H9 (cell line): Measurements from ENCODE around the gene BMP5. TPM values are rescaled to one million over a fixed set of nuclear protein-coding genes. Genes with fewer than 3 reads are reported as not detected.

ENCODE experiments used
- DNase-seq: peaks from one replicate; pipeline ENCODE4 v3.0.0-alpha.2; 2017
- H2AFZ ChIP-seq: one replicate; pipeline ENCODE4 v1.6.1; 2013; ENCODE audit warnings: mild to moderate bottlenecking, low read length, control low read depth, moderate library complexity
- H2AK5ac ChIP-seq: 2 replicates; pipeline ENCODE4 v1.6.1; 2013; ENCODE audit warnings: low read length, control low read depth, mixed read lengths; ENCODE audit not compliant: insufficient read length
- H2BK120ac ChIP-seq: one replicate; pipeline ENCODE4 v1.6.1; 2013; ENCODE audit warnings: low read depth, mild to moderate bottlenecking, low read length, control low read depth, inconsistent platforms; ENCODE audit not compliant: poor library complexity, severe bottlenecking
- H2BK12ac ChIP-seq: 2 replicates; pipeline ENCODE4 v1.6.1; 2013; ENCODE audit warnings: low read length, control low read depth, mixed read lengths, low read depth; ENCODE audit not compliant: insufficient read length
- H2BK15ac ChIP-seq: 2 replicates; pipeline ENCODE4 v1.6.1; 2013; ENCODE audit warnings: low read depth, low read length, control low read depth
- H2BK20ac ChIP-seq: one replicate; pipeline ENCODE4 v1.6.1; 2013; ENCODE audit warnings: low read depth, mild to moderate bottlenecking, low read length, control low read depth, inconsistent platforms; ENCODE audit not compliant: poor library complexity, severe bottlenecking
- H2BK5ac ChIP-seq: 2 replicates; pipeline ENCODE4 v1.6.1; 2013; ENCODE audit warnings: low read length, control low read depth, mixed read lengths; ENCODE audit not compliant: insufficient read length
- H3K14ac ChIP-seq: 2 replicates; pipeline ENCODE4 v1.6.1; 2013; ENCODE audit warnings: low read length, control low read depth; ENCODE audit not compliant: insufficient read depth
- H3K18ac ChIP-seq: 2 replicates; pipeline ENCODE4 v1.6.1; 2013; ENCODE audit warnings: low read depth, mild to moderate bottlenecking, mixed read lengths, low read length, control low read depth; ENCODE audit not compliant: insufficient read length
- H3K23ac ChIP-seq: 2 replicates; pipeline ENCODE4 v1.6.1; 2013; ENCODE audit warnings: low read length, control low read depth, mixed read lengths, low read depth; ENCODE audit not compliant: insufficient read length
- H3K23me2 ChIP-seq: 2 replicates; pipeline ENCODE4 v1.6.1; 2013; ENCODE audit warnings: low read depth, mild to moderate bottlenecking, mixed read lengths, low read length, control low read depth; ENCODE audit not compliant: insufficient read length, poor library complexity, severe bottlenecking
- H3K27ac ChIP-seq: 2 replicates; pipeline ENCODE4 v1.5.1; 2013; ENCODE audit warnings: low read length, control low read depth, mixed read lengths, low read depth; ENCODE audit not compliant: insufficient read length
- H3K27me3 ChIP-seq: 2 replicates; pipeline ENCODE4 v1.6.1; 2013; ENCODE audit warnings: low read length, control low read depth, inconsistent platforms; ENCODE audit not compliant: insufficient read depth
- H3K4ac ChIP-seq: 2 replicates; pipeline ENCODE4 v1.6.1; 2013; ENCODE audit warnings: low read depth, mild to moderate bottlenecking, control low read depth, inconsistent platforms, low read length, moderate library complexity
- H3K4me1 ChIP-seq: 2 replicates; pipeline ENCODE4 v1.6.1; 2013; ENCODE audit warnings: low read length, control low read depth, inconsistent platforms; ENCODE audit not compliant: insufficient read depth
- H3K4me2 ChIP-seq: 2 replicates; pipeline ENCODE4 v1.6.1; 2013; ENCODE audit warnings: low read length, control low read depth, mixed read lengths; ENCODE audit not compliant: insufficient read length, insufficient read depth
- H3K56ac ChIP-seq: 2 replicates; pipeline ENCODE4 v1.6.1; 2013; ENCODE audit warnings: low read depth, mild to moderate bottlenecking, mixed read lengths, low read length, control low read depth; ENCODE audit not compliant: insufficient read length
- H3K79me1 ChIP-seq: 2 replicates; pipeline ENCODE4 v1.6.1; 2013; ENCODE audit warnings: low read depth, mild to moderate bottlenecking, moderate library complexity, low read length, control low read depth, inconsistent platforms; ENCODE audit not compliant: insufficient read depth, poor library complexity, severe bottlenecking
- H3K79me2 ChIP-seq: 2 replicates; pipeline ENCODE4 v1.6.1; 2013; ENCODE audit warnings: low read length, control low read depth, inconsistent platforms; ENCODE audit not compliant: insufficient read depth
- H3K9ac ChIP-seq: 2 replicates; pipeline ENCODE4 v1.6.1; 2013; ENCODE audit warnings: low read length, control low read depth, mixed read lengths; ENCODE audit not compliant: insufficient read length; ENCODE audit errors: extremely low read depth
- H3K9me3 ChIP-seq: one replicate; pipeline ENCODE4 v1.6.1; 2013; ENCODE audit warnings: low read depth, low read length, inconsistent platforms; ENCODE audit not compliant: control insufficient read depth
- H3T11ph ChIP-seq: one replicate; pipeline ENCODE4 v1.6.1; 2013; ENCODE audit warnings: mild to moderate bottlenecking, low read length, control low read depth, inconsistent platforms
- H4K20me1 ChIP-seq: one replicate; pipeline ENCODE4 v1.6.1; 2013; ENCODE audit not compliant: control insufficient read depth, insufficient read length, insufficient read depth
- H4K5ac ChIP-seq: 2 replicates; pipeline ENCODE4 v1.6.1; 2013; ENCODE audit warnings: low read depth, mild to moderate bottlenecking, mixed read lengths, low read length, control low read depth; ENCODE audit not compliant: insufficient read length
- H4K8ac ChIP-seq: replicated peaks from 2 replicates; pipeline ENCODE4 v1.6.1; 2013; ENCODE audit warnings: low read length, control low read depth, mixed read lengths, low read depth; ENCODE audit not compliant: insufficient read length
- H4K91ac ChIP-seq: 2 replicates; pipeline ENCODE4 v1.6.1; 2013; ENCODE audit warnings: low read depth, mild to moderate bottlenecking, moderate library complexity, mixed read lengths, low read length, control low read depth; ENCODE audit not compliant: insufficient read length
- H3K27ac Mint-ChIP-seq, 3 experiments: 2 replicates in 2 of 3; 3 replicates in 1 of 3; pipeline ENCODE4 v1.8.0; 2020 to 2021; ENCODE audit warnings: mixed read lengths in 3 of 3, mild to moderate bottlenecking in 1 of 3, moderate library complexity in 1 of 3
- H3K27me3 Mint-ChIP-seq: 2 replicates; pipeline ENCODE4 v1.8.0; 2021; ENCODE audit warnings: low read depth, mild to moderate bottlenecking, moderate library complexity, mixed read lengths
- H3K36me3 Mint-ChIP-seq, 3 experiments: 2 replicates in 2 of 3; 3 replicates in 1 of 3; pipeline ENCODE4 v1.8.0; 2020 to 2021; ENCODE audit warnings: low read depth in 3 of 3, mixed read lengths in 3 of 3; ENCODE audit not compliant: insufficient read depth in 1 of 3
- H3K4me1 Mint-ChIP-seq, 2 experiments: 2 replicates each; pipeline ENCODE4 v1.8.0; 2020; ENCODE audit warnings: mixed read lengths in 2 of 2
- H3K4me3 Mint-ChIP-seq, 2 experiments: 2 replicates in 1 of 2; 3 replicates in 1 of 2; pipeline ENCODE4 v1.8.0; 2020 to 2021; ENCODE audit warnings: mild to moderate bottlenecking in 2 of 2, mixed read lengths in 2 of 2, moderate library complexity in 1 of 2
- H3K9me3 Mint-ChIP-seq, 2 experiments: 2 replicates in 1 of 2; 3 replicates in 1 of 2; pipeline ENCODE4 v1.8.0; 2020; ENCODE audit warnings: mild to moderate bottlenecking in 2 of 2, mixed read lengths in 2 of 2, moderate library complexity in 1 of 2
- CTCF ChIP-seq: fragments of 200-600 bp; sonication (generic); conservative IDR thresholded peaks from 3 replicates; pipeline ENCODE4 v1.8.0; 2021; ENCODE audit warnings: antibody characterized with exemption, mild to moderate bottlenecking
- WGBS: extraction: QIAGEN DNeasy Blood & Tissue Kit; methylation state at CpG from one replicate; pipeline ENCODE4 v1.1.7; 2013; ENCODE audit warnings: missing lambda C conversion rate, low lambda C conversion rate, mixed read lengths; ENCODE audit not compliant: insufficient read length; ENCODE audit errors: extremely low coverage; 5-methylcytosine and 5-hydroxymethylcytosine counted together
- total RNA-seq: library from RNA; stranded (reverse); gene quantifications from 2 replicates; pipeline ENCODE4 v1.2.1, GENCODE V29; 2021

Gene BMP5
- total RNA-seq, 1 experiment from 2014 or later, result not detected

DNA sequence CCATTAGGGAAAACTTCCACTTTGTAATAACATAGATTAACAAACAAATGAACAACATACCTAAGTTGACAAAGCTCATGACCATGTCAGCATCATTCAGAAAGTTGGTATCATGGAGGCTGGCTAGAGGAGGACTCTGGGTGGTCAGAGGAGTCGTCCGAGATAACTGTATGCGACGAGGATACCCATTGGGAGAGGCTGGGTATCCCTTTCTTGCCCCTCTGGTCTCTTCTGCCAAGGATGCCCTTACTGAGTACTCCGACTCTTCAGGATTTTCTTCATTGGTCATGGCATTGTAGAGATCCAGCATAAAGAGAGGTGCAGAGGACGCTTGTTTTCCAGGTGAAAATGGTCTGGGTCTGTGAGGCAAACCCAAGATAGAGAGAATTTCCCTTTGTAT lies 1.1 kb downstream of the BMP5 start:
- peaks cover 21 to 27% of the 10 kb centered on the region in 2 experiments for H3K4me1 Mint-ChIP-seq
- no peak overlapping the region for H3K4me3 Mint-ChIP-seq
- no peak overlapping the region for H3K23ac ChIP-seq
- DNase-seq, result no peak
- H3T11ph ChIP-seq, result no peak overlapping the region
- no peaks in the 10 kb centered on the region for H3K79me2 ChIP-seq
- H4K5ac ChIP-seq, result no peak overlapping the region
- no peak overlapping the region for H3K4me2 ChIP-seq
- TF ChIP-seq CTCF, result no peak
- H3K4me1 ChIP-seq, result no peaks in the 10 kb centered on the region
- no peaks in the 10 kb centered on the region for H3K27me3 ChIP-seq
- H3K9me3 ChIP-seq, result no peaks in the 10 kb centered on the region
- H2BK120ac ChIP-seq, result no peak overlapping the region
- H3K27ac ChIP-seq, result no peak overlapping the region
- no peaks in the 10 kb centered on the region for H4K20me1 ChIP-seq
- H3K79me1 ChIP-seq, result no peaks in the 10 kb centered on the region
- H2AK5ac ChIP-seq, result no peak overlapping the region
- no peak overlapping the region for H2BK12ac ChIP-seq
- H3K36me3 Mint-ChIP-seq, result no peaks in the 10 kb centered on the region
- no peaks in the 10 kb centered on the region for H3K27me3 Mint-ChIP-seq
- H3K14ac ChIP-seq, result no peak overlapping the region
- no peak overlapping the region for H2BK15ac ChIP-seq
- no peaks in the 10 kb centered on the region for H3K9me3 Mint-ChIP-seq
- H4K91ac ChIP-seq, result no peak overlapping the region
- H3K4ac ChIP-seq, result no peak overlapping the region
- no peak overlapping the region for H2BK20ac ChIP-seq
- no peak overlapping the region for H3K9ac ChIP-seq
- H2AFZ ChIP-seq, result no peak overlapping the region
- H2BK5ac ChIP-seq, result no peak overlapping the region
- no peak overlapping the region for H4K8ac ChIP-seq
- H3K27ac Mint-ChIP-seq, result no peak overlapping the region
- no peaks in the 10 kb centered on the region for H3K23me2 ChIP-seq
- H3K18ac ChIP-seq, result no peak overlapping the region
- H3K56ac ChIP-seq, result no peak overlapping the region
- no CpG with 5 or more reads among the region's 6 CpGs for WGBS
